ENCODE results near the gene AIRE.

DNA sequence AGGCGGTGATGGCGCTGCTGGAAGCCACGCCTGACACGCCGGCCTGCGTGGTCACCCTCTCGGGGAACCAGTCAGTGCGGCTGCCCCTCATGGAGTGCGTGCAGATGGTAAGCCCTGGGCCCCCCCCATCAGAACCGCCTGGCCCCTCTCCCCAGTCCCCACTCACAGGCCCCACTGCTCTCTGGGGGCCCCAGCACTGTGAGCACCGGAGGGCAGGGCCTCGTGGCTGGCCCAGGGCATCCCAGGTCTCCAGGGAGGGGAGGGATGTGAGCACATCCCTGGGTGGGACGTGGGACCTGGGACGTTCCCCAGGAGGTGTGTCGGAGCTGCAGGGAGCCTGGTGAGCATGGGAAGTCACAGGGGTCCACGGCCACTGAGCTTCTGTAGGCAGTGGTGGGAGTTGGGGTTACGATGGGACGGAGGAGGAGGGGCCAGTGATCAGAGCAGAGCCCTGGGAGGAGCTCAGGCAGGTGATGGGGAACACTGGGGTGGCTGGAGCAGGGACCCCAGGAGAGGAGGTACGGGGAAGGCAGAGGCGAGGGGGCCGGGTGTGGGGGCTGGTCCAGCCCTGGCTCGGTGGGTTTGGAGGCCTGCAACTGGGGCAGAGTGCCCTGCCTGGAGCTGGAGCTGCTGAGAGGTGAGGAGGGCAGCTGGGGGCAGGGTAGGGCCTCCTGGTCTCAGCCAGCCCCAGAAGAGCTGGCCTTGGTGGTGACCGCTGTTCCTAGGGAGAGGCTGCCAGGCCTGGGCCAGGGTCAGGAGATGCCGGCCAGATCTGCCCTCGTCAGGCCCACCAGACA lies 33.0 kb downstream of the AIRE start:
- TF ChIP-seq, protein P1, sequence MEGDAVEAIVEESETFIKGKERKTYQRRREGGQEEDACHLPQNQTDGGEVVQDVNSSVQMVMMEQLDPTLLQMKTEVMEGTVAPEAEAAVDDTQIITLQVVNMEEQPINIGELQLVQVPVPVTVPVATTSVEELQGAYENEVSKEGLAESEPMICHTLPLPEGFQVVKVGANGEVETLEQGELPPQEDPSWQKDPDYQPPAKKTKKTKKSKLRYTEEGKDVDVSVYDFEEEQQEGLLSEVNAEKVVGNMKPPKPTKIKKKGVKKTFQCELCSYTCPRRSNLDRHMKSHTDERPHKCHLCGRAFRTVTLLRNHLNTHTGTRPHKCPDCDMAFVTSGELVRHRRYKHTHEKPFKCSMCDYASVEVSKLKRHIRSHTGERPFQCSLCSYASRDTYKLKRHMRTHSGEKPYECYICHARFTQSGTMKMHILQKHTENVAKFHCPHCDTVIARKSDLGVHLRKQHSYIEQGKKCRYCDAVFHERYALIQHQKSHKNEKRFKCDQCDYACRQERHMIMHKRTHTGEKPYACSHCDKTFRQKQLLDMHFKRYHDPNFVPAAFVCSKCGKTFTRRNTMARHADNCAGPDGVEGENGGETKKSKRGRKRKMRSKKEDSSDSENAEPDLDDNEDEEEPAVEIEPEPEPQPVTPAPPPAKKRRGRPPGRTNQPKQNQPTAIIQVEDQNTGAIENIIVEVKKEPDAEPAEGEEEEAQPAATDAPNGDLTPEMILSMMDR (IDR thresholded peaks at IDR 0.05) = no peak
- TF ChIP-seq POLR2A (IDR thresholded peaks at IDR 0.05) = no peak
